GM18873 (cell line): ENCODE results near the gene TPPP2.

Source experiments
- ATAC-seq: cut with Tn5 transposase; IDR thresholded peaks from one replicate; pipeline ENCODE4 v1.9.1; 2021; ENCODE audit warnings: mild to moderate bottlenecking, moderate library complexity, moderate number of reproducible peaks; ENCODE audit not compliant: unreplicated experiment, low FRiP score

The TPPP2 gene

DNA sequence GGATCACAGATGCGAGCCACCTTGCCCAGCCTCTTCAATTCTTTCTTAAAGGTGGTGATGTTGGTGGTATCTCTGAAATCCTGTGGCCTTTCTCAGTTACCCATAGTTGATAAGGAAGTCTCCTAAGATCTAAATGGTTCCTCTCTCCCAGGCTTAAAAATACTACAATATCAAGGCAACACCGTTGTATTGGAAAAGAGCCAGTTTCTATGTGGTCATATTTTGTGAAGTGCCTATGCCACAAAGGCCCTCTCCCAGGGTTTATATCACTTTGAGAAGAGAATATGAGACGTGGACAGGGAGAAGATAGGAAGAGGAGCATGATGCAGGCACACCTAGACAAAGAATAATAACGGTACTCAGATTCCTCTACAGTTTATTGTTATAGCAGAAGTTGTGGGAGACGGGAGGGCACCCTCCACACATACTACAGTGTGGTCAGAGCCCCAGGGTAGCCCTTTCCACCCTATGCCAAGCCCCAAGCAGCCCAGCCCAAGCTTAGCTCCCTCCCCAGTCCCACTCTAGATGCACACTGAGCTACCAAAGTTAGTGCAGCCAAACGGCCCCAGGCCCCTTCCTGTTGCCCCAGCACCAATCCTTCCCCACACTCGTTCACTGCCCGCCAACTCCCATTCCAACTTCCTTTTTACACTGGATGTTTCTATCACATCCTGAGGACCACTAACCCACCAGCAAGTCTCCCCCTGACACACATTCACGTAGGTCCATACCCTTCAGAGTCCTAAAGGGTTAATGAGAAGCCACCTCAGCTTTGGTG, 13.4 kb upstream of the TPPP2 start:
- ATAC-seq = no peak

DNA sequence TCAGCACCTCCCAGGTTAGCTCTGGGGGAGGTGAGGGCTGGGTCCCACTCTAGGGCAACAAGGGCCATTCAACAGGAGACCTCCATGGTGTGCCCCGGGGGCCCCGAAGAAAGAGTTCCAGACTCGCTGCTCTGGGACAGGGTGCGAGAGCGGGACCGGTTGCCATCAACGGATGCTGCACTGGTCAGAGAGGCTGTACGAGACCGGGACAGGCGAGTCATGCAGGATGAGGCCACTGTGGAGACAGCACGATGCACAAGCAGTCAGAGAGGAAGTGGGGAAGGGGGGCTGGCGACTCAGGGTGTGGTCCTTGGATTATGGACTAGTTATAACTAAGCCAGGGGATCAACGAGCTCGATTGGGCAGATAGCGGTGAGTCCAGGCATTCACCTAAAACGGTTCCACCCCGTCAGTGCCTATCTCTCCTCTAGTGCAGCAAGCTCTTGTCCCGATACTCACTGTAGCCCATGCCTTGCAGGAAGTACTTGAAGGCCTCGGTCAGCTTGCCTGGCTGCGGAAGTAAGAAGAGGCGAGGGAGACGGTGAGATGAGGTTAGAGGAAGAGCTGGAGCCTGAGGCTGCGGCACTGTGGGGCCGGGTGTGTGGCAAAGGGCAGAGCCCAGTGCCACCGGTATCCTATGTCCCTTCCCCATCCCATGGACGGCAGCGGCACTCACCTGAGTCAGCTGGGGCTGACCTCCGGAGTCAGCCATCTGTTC, 12.3 kb upstream of the TPPP2 start:
- no peak for ATAC-seq

DNA sequence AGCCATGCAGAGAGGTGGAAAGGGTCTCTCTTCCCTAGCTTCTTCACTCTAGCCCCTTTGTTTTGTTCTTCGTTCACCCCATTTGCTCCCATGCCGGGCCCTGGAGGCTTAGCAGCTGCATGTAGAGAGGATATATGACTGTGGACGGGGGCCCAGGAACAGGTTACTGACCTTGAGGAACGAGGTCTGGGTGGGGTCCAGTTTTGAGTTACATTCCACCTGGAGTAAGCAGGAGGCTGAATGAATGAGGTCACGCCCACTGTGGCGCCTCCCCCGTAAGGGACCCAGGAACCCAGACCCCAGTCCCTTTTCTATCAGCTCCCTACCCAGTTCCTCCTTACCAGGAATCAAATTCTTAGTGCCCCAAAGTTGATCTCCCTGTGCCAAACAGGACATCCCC, 11.7 kb upstream of the TPPP2 start:
- no peak for ATAC-seq

DNA sequence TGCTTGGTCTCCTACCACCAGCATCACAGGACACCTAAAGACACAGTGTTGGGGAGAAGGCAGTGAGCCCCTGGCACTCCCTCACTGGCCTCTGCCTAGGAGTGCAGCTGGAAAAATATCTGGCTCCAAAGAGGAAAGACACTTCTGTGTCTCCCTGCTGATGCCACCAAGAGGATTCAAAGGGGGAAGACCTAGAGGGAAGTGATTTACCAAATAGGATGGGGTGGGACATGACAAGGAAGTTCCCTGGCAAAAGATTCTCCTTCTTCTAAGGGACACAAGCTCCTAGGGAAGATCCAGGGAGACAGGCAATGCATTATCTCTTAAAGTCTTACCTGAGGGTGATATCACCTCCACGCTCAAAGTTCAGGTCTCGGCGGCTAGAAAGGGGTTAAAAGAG, 11.2 kb upstream of the TPPP2 start:
- ATAC-seq = no peak

DNA sequence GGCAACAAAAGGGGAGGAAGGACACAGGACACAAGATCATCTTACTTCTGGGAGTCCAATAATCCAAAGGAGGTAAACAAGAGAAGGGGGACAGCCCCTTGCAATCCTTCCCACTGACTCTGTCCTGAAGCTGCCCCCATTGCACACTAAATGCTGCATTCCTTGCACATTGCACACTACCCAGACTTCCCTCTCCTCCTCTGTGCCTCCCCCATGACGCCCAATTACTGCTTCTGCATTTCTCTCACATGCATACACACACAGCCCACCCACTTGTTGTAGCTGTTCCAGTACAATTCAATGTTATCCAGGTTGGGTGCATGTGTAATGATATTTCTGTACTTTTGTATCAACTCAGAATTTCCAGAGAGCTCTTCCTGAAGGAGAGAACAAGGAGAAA, 10.7 kb upstream of the TPPP2 start:
- no peak for ATAC-seq

DNA sequence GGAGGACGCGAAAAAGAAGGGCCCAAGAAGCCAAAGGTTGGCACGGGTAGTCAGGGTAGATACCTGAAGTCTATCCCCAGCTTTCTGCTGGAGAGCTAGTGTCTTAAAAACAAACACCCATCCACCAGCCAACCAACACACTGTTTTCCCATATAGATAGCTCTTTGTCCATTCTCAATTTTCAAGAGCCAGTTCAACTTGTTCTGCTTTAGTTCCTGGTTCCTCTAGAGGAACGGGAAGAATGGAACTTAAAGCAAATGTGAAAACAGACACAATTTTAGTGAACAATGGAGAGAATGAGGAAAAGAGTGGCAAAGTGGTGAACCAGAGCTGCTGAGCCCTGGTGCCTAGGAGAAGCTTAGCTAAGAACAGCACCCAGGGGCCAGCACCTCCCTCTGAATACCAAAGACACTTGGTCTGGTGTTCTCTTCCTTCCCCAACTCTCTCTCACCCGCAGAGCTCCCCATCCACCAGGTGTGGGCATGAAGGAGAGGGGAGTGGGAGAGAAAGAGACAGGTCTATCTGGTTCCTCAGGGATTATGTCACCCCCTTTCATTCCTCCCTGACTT, 9.0 kb upstream of the TPPP2 start:
- ATAC-seq = no peak

DNA sequence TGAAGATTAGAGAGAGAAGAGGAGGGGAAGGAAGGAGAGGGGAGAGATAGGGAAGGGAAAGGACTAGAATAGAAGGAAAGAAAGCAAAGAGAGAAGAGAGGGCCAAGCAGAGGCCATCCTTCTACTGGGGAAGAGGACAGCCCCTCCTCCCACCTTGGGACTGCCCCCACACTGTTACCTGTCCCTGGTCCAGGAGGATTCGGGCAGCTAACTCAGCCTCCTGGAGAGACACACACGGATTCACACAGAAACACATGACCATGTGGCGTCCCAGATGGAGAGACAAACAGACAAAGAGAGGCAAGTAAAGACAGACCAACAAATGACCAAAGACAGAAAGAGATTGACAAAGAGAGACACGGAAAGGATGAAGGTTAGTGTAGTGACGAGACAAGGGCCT, 7.3 kb upstream of the TPPP2 start:
- no peak for ATAC-seq

DNA sequence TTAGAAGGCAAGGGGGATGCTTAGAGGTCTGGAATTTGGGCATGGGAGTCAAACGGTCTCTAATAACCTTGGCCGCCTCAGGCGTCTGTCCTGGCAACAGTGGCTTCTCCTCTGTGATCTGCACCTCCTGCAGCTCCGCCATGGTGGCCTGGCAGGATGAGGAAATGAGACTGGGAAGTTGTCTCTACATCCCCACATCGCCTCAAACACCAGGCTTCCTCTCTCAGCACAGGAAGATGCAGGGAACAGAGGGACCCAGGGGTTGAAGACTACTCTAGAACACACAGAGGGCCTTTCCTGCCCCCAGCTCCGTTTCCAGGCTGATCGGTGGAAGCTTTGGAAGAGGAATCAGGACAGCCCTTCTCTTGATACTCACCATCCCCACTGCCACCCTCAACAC, 6.8 kb upstream of the TPPP2 start:
- ATAC-seq = no peak

DNA sequence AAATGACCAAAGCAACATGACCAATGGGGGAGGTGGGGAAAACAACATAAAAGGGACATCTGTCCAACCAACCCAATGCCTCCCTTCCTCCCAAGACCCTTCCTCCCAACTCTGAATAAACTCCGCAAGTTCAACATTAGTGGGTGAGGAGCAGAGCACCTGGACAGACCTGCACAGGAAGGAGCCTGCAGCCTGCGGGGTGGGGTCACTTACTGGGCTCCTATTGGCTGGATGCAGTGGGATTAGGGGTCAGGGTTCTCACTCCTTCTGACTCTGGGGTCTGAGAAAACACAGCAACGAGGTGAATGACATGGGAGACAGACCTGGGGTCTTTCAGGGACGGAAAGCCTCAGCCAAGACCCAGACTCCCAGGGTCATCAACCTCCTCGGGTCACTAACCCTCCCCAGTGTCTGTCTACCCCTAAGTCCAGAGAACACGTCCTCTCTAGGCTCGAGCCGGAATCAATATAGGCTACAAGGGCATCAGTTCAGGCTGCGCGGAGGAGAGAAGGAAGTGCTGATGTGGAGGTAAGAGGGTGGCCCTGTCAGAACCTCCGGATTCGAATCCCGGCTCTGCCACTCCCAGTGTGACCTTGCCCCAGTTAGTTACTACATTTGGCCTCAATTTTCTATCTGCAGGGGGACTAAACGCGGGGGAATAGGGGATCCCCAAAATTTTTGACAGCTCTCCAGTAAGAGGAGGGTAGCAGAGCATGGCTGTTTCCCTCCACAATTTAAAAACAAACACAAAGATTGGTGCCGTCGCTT, 6.0 kb upstream of the TPPP2 start:
- no peak for ATAC-seq

DNA sequence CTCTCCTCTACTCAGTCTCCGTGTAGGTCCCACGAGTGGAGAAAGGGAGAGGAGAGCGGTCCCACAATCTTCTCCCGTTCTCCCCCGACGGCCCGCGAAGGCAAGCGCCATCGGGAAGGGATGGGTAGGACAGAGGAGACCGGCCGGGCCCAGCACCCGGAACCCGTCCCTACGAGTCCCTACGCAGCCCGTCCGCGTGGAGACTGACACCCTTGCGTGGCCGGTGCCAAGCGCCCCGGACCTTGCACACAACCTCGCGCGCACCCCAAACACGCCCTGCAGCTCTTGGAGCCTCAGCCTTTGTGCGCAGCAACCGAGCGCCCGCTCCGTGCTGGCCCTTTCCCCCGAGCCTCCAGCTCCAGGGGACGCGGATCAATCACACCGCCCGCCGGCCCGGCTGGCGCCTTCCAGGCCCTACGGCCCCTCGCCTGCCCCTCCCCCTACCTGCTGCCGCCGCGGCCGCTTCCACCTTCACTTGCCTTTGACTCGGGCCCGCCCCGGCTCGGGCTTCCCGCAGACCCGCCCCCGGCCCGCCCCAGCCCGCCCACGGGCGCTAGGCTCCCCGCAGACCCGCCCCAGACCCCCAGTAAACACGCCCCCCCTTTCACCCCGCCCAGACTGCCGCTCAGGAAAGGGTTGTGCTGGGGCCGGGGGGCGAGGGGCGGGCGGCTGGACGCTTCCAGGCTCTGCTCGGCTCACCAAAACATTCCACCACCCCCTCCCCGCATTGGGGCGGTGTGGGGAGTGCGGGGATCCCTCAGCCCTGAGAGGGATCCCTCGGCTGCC, 5.2 kb upstream of the TPPP2 start, which contains the start of gene NDRG2:
NDRG2 (minus strand) TSS at position 477 of the 786 bp plus-strand sequence. CDS start 1,746 bp downstream, outside the sequence.
- ATAC-seq = no peak

DNA sequence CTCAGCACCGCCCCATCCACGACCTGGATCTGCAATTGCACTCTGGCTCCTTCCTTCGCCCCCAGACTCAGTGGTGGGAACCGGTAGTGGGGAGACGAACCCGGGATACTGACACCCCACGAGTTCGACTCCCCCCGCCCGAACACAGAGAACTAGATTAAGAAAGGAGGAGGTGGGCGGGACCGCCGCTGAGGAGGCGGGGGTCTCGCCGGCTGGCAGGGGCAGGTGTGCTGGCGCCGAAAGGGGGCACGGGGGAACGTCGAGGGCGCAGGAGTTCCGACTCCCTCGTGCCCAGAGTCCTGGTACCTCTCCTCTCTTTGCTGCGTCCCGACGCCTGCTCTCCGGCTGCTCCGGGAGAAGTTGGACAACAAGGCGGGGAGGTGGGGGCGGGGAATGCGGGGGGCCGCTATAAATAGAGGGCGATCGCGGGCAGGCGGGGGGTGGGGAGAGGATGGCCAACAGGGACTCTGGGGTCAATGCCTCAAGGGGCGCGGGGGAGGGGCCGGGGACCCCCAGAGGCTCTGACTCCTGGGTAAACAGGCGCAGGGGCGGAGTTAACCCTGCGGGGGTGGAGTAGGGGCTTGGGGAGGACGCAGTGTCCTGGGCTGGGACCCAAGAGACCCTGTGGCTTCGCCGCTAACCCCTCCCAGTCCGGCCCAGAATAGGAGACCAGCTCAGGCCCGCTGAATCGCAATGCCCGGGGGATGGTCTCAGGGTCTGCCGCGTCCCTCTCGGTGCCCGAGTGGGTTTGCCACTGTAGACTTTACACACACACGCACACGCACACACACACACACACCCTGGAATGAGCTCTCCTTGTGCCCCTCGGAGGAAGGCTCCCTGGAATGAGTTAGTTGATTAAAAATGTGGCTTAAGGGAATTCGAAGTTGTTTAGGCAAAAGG, 4.4 kb upstream of the TPPP2 start:
- no peak for ATAC-seq

DNA sequence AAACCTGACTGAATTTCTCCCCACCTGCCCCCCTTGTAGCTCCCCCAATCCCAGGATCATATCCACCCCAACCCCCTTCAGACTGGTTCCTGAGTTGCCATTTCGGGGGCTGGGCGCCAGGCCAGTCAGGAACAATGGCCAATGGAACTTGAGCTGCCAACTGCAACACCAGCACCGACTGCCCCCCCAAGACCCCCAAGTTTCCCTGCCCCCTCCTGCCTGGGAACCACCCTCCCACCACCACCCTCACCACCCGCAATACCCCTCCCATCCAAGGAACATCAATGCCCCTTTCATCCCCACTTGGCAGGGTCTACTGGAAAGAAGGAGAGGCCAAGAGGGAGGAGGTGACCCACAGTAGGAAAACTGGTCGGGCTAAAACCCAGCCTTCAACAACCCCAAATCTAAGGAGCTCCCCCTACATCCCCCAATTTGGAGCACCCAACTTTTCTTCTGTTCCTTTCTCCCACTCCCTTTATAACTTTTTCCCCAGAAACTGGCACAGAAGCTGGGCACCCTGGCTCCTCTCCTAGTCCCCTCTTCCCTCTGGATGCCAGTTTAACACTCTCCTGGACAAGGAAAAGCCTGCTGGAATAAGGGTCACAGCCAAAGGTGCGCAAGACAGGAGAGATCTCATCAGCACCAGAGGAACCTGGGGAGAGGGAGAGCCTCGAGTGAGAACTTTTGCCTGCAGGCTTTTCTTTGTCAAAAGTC, 3.6 kb upstream of the TPPP2 start:
- ATAC-seq = no peak

DNA sequence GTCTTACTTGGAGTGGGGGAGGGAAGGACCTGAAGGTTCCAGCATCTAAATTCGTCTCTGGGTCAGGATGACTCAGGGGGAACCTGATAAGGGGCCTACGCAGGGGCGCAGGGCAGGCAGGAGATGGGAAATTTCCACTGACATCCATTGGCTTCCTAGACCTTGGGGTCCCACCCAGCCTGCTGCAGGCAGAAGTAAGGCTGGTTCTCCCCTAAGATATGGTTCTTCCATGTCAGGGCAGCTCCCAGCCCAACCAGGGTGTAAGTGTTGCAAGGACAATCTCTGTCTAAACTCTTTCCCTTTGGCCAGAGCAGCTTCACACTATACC, 3.1 kb upstream of the TPPP2 start:
- no peak for ATAC-seq

DNA sequence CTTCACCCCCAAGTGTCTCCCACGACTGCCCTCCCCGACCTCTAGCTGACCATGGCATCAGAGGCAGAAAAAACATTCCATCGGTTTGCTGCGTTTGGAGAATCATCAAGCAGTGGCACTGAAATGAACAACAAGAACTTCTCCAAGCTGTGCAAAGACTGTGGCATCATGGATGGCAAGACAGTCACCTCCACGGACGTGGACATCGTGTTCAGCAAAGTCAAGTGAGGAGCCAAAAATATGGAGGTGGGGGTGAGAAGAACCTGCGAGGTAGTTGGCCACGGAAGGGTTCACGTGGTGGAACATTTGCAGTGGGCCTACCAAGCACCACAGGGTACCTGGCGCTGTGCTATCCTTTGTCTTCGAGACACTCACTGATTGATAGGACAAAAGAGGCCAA, 514 bp downstream of the TPPP2 start:
- ATAC-seq = no peak

DNA sequence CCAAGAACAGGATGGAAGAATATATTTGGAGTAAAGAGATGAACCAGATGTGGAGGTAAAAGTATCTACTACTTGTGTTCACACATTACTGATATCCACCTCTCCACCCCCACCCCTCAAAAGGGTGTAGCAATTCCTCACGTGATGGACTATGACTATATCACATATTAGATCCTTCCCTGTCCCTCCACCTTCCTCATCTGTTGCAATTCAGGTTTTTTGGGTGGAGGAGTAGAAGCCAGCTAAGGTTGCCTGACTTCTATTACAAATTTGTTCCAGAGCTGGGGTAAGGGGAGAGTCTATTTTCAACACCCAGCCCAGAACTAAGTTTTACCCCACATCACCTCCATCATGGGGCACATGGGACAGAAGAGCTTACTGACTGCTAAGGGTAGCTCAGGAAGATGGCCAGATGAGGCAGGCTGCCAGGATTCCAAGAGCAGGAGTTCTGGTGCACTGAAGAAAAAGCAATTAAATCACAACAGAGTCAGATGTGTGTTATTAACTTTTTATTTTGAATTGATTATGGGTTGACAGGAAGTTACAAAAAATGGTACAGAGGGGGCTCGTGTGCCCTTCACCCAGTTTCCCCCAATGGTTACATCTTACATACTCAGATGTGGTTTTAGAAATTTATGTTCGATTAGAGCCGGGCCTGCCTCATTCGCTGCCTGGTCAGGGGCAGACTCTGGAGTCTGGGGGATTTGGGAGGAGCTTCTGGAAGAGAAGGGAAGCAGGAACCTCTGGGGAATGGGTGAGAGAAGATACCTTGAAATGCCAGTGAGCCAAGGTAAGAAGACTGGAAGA, 2.5 kb downstream of the TPPP2 start:
- ATAC-seq = no peak

DNA sequence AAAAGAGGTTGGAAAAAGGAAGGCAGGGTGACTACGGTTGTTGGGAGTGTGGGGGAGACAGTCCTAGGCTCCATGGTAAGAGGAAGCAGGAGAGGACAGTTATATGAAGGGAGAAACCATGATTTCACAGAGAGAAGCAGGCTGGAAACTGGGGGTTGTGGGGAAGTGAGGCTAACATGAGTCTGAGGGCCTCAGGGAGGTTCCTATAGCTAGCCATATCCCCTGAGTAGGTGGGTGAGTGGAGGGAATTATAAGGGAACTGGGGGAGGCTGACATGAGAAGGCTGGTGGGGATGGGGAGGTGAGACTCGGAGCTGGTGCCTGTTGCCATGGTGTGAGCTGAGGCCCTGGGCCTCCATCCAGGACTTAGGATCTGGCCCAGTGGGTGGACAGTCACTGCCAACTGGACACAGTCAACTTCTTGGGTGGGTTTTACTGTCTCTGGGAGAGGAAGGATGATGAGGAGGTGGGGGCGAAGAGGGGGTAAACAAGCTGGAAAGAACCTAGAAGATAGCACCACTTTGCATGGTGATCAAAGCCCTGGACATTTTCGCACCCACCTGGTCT, 3.2 kb downstream of the TPPP2 start:
- ATAC-seq = no peak

DNA sequence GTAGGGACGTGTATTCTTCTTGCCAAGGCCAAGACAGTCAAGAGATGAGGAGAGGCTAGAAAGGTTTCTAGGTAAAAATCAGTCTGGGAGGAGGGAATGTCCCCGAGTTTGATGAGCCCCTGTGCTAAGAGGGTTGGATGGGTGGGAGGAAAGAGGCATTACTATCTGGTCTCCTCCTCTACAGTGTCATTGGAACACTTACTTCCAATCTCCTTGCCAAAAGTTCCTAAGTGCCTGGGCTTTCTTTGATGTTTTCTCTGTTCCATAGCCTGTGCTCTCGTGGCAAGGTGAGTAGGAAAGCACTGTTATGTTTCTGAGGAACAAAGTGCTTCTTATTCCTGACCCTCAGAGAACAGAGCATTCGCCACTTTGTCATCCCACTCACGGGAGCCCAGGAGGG, 4.7 kb downstream of the TPPP2 start, which contains the start of gene RNASE13:
RNASE13 (minus strand) TSS at position 101 of the 400 bp plus-strand sequence. CDS start 519 bp downstream, outside the sequence.
- no peak for ATAC-seq
